ENCODE measurements around the gene LIMS1.
A peak's percentile ranks its signal among the peaks of the same experiment; 100 is the strongest.
"Not testable (repeated sequence)": the region's sequence is repeated elsewhere in the genome, so short reads cannot be mapped to it uniquely, and the experiment has no call there.

LIMS1 gene, protein sequence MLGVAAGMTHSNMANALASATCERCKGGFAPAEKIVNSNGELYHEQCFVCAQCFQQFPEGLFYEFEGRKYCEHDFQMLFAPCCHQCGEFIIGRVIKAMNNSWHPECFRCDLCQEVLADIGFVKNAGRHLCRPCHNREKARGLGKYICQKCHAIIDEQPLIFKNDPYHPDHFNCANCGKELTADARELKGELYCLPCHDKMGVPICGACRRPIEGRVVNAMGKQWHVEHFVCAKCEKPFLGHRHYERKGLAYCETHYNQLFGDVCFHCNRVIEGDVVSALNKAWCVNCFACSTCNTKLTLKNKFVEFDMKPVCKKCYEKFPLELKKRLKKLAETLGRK

DNA sequence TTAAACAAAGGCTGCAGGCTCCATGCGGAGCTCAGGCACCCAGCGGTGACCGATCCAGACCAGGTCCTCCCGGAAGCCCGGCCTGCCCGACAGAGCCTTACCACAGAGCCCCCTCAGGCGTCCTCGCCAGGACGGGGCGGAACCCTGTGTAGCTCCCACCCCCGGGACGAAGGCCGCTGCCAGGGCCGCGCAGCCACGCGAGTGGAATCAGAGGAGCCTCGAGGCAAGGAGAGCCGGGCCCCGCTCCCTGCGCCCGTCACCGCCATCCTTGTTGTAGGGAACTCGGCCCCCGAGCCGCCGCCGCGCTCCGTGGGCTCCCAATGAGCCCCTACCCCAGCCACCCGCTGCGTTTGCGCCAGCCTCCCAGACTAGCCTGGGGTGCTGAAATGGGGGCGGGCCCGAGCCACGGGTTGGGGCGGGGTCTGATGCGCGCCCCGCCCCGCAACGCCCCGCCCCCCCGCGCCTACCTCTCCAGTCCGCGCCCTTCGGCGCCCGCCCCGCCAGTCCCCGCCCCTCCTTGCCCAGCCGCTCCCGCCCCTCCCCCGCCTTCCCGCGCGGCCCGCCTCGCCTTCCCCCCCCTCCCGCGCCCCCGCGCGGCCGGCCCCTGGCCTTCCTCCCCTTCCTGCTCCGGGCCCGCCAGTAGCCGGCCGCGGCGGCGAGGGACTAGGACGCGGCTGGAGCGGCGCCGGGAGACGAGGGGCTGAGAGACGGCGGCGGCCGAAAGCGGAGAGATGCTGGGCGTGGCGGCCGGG lies at the start of gene LIMS1:
TSS of gene LIMS1 (plus strand) at position 639 of the 752 bp plus-strand sequence. CDS start at position 732, 93 bp downstream.
- peak; percentile 88 for DNase-seq (ENCODE audit: low spot score)

DNA sequence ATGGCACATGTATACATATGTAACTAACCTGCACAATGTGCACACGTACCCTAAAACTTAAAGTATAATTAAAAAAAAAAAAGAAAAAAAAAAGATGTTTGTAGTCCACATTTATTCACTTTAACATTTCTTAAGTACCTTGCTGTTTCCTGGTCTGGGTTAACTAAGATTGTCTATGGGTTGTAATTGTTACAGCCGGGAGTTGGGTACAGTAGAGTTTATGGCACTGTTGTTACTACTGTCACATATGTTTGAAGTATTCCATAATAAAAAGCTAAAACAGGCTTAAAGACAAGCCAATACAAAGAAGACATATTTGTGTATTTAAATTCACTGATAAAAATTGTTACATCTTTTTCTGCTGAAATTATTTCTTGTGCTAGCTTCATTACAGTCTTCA lies 49.0 kb upstream of the LIMS1 start:
- no peak for DNase-seq (ENCODE audit: low spot score)

DNA sequence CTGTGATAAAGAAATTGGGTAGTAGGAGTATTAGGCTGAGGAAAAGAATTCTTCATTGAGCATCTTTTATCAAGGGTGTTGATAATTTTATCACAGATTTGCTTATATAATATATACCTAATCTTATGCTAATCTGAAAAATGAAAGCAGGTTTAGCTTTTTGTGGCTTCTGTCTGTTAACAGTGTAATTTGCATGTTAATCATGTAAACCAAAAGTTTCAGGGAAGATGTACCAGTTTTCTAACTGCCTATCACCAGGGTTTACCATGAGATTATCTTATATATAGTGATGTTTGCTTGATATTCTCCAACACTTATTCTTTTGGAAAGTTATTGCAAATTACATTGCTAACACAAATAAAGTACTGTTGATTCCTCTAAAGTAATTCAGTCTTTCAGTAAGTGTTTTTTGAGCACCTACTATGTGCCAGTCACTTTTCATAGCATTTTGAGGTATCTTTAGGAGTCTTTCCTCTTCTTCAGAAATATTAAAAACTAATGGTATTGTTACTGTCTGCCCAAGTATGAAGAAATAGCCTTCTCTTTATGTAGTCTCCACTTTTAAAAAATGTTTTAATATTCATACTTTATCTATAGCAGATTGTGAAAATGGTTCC lies 43.7 kb upstream of the LIMS1 start:
- DNase-seq (ENCODE audit: low spot score), result no peak

DNA sequence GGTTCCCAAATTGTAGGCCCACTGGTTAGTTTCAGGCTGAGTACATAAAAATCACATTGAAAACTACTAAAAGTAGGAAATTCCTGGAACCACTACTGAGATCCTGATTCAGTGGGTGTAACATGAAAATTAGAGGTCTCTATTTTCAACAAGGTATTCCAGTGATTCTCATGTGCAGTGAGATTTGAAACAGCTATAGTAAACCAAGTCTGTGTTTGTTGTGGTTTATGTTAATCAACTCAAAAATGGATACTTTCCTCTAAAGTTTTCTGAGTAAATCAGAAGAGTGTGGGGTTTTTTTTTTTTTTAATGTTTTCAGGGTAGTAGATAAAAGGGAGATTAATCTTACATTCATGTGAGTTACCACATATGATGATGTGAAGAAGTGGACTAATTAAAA lies 42.4 kb upstream of the LIMS1 start:
- DNase-seq (ENCODE audit: low spot score), result no peak

DNA sequence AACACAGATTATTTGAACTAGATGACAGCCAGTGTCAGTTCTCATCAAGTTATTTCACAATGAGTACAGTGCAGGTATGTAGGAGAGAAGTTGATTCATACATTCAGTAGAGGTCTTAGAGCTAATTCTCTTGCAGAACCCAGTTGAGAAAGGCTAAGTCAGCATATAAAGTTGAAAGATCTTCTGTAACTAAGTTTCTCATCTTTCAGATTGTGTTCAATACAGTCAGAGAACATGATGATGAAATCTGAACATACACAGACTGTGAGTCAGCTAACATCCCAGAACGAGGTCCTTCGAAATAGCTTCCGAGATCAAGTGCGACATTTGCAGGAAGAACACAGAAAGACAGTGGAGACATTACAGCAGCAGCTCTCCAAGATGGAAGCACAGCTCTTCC lies 41.9 kb upstream of the LIMS1 start:
- no peak for DNase-seq (ENCODE audit: low spot score)

DNA sequence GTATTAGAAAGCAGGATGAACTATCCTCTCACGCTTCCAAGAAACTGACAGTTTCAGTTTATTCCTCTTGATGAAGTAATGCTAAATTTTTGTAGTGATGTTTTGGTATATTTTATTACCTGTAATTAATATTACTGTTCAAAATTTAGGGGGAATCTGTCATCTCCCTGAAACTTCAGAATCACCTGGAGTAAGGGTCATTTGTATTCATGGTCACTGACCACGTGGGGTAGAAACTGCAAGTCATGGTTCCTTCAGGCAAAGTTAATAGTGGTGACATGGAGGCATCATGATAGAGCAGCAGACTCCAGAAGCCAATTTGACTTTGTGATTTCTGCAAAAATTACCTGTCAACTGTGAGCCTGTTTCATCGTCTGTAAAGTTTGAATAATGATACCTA lies 38.1 kb upstream of the LIMS1 start:
- not testable (repeated sequence) for DNase-seq (ENCODE audit: low spot score)

DNA sequence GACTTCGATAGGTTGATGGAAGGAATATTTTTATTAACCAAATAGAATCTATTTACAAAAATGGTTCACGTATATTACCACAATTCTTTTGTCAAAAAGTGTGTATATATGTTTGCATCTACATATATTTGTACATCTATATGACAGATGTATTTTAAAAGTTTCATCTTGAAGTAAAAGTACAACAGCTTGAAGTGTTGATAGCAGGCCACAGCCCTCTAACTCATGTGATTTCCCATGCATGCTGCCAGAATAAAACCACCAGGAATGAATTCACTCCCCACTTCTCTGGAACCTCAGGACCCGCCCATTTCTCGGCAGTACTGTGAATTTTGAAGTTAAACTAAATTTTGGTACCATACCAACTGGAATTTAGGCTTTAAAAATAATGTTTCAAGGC lies 26.6 kb upstream of the LIMS1 start:
- not testable (repeated sequence) for DNase-seq (ENCODE audit: low spot score)

DNA sequence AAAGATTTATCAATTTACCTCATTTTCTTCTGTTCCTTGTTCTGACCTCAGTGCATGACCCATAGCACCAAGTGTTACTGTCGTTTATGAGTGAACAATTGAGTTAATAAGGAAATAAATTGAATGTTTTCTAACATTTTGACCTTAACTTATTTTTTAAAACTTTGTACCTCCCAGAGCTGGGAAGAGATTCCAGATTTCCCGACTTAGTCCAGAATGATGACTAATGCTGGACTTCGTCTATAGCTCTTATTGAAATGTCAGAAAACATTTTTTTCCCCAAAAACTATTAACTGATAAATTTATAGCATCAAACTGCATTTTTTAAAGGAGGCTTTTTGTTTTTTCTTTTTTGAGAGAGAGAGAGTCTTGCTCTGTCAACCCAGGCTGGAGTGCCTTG lies 21.8 kb upstream of the LIMS1 start:
- DNase-seq (ENCODE audit: low spot score), result not testable (repeated sequence)

DNA sequence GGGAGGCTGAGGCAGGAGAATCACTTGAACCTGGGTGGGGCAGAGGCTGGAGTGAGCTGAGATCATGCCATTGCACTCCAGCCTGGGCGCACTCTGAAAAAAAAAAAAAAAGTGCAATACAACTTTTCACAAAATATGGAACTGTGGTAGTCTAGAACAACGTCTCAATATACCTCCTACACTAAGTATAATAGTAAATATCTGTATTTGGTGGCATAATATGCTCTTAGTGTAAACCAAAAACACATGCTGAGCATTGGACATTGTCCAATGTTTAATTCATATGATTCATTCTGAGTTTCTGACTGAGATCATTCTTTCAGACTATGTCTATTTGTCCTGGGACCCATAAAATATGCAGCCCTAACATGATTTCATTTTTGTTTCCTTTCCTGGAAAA lies 19.8 kb upstream of the LIMS1 start:
- not testable (repeated sequence) for DNase-seq (ENCODE audit: low spot score)

DNA sequence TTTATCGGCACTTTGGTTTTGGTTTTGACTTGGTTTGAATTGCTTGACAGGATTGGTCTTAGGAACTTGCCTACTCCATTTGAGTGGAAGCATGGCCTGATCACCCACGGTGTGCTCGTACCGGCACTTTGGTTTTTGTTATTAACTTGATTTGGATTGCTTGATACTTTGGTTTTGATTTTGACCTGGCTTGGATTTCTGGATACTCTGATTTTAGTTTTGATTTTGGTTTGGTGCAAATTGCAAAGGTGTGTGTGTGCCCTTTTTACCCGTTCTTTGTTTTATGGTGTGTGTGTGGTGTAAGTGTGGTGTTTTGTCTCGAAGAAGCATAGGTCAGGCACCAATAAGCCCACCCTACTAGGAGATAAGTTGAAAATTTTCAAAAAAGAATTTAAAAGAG lies 9.6 kb upstream of the LIMS1 start:
- DNase-seq (ENCODE audit: low spot score), result not testable (repeated sequence)

DNA sequence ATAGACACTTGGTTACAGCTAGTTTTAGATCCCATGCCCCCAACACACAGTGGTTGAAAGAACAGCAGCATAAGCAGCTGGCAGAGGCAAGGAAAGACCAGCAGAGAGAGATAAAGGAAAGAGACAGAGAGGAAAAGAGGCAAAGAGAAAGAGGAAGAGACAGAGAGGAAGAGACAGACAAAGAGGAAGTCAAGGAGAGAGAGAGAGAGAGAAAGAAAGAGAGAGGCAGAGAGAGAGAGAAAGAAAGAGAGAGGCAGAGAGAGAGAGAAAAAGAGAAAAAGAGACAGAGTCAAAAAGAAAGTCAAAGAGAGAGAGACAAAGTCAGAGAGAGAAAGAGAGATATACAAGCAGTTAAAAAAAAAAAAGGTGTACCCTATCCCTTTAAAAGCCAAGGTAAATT lies 9.0 kb upstream of the LIMS1 start:
- not testable (repeated sequence) for DNase-seq (ENCODE audit: low spot score)

DNA sequence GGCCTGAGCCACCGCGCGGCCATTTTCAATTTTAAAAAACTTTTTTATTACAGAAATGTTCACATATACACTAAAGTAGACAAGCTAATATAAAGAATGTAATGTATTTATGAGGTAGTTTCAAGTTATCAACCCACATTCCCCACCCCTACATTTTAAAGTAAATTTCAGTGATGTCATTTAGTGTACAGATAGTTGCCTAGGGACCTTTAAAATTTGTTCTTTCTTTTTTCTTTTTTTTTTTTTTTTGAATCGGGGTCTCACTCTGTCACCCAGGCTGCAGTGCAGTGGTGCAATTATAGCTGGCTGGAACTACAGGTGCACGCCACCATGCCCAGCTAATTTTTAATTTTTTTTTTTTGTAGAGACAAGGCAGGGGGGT lies 2.6 kb upstream of the LIMS1 start:
- DNase-seq (ENCODE audit: low spot score), result no peak

DNA sequence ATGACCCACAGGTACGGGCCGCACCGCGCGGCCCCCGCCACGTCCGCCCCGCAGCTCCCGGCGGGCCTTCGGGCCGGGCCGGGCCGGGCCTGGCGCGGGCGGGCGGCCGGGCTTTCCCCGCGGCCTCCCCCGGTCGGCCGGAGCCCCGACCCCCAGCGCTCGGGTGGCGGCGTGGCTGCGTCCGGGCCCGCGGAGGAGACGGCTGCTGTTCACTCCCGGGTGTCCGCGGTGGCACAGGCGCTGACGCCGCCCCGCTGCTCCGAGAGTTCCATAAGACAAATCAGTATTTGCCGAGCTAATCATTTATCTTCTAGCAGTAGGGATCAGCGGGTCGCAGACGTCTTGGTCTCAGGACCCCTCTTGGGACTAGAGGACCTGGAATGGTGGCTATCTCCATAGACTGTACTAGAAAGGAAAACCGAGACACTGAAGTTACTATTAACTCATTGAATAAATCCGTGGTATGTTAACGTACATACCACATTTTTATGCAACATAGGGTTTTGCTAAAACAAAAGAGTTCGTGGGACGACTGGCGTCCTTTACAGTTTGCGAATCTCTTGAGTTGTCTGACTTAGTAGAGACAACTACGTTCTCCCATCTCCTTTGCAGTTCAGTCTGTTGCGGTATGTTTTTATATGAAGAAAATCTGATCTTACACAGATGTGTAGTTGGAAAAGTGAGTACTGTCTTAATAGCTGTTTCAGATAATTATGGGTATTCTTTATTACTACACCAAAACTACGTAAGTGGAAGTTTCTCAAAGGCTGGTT lies 500 bp downstream of the LIMS1 start:
- DNase-seq (ENCODE audit: low spot score), result peak; percentile 25

DNA sequence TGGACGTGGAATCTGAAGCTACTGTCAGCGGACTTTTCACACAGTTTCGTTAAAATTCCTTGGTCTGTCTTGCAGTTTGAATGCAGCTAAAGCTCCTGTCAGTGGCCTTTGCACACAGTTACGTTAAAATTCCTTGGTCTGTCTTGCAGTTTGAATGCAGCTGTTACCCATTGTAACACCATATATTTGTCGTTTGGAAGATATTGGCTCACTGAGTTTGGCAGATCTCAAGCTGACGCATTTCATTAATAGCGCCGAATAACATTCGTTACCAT lies 1.0 kb downstream of the LIMS1 start:
- DNase-seq (ENCODE audit: low spot score), result no peak

DNA sequence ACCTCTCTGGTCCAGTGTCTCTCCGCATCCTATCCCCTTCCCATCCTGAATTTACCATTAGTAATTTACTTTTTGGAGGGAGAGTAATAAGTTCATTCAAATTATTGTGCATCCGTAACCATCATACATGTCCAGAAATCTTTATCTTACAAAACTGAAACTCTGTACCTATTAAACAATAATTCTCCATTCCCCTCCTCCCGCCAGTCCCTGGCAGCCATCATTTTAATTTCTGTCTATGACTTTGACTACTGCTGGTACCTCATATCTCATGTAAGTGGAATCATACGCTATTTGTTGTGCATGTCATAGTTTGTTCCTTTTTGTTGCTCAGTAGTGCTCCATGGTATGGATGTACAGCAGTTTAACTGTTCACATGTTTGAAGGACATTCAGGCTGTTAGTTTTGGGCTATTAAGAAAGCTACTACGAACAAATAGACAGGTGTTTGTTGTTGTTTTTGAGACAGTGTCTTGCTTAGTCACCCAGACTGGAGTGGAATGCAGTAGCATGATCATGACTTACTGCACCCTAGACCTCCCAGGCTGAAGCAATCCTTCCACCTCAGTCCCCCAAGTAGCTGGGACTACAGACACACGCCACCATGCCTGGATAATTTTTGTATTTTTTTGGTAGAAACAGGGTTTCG lies 2.0 kb downstream of the LIMS1 start:
- DNase-seq (ENCODE audit: low spot score), result no peak

DNA sequence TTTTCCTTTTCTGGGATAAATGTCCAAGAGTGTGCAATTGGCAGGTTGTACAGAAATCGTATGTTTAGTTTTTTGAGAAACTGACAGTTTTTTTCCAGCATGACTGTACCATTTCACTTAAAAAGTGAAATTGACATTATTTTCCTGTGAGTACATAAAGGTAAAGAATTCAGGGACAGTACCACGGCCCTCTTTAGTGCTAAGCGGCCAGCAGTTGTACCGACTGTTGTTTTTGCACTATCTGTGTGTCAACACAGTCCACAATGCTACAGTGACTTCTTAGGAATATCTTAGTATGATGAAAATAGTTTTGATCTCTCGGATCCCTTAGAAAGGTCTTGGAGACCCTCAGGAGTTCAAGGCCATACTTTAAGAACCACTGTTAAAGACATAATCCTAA lies 2.6 kb downstream of the LIMS1 start:
- DNase-seq (ENCODE audit: low spot score), result no peak

DNA sequence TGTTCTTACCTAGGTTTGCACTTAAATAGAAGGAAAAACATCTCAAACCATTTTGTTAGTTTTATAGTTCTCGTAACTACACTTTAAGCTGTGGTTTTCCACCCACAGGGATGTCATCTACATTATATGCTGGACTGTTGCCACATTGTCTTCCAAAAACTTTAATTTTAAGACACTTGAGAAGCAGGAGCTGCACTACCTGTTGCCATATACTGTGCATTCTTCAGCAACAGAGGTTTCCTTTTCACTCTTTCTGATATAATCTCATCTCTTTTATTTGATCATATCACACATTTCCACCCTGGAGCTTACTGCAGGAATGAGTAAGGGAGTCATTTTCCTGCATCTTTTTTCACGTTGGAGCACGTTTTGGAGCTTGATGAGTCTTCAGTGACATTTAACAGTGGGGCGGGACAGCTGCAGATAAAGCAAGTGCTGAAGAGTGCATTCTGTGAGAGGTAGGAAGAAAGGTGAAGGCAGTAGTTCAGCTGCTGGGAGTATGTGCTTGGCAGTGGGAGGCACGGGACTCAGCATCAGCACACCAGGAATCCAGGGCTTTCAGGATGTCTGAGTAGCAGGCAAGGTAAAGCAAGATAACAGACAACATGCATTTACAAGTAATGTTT lies 3.8 kb downstream of the LIMS1 start:
- DNase-seq (ENCODE audit: low spot score), result no peak

DNA sequence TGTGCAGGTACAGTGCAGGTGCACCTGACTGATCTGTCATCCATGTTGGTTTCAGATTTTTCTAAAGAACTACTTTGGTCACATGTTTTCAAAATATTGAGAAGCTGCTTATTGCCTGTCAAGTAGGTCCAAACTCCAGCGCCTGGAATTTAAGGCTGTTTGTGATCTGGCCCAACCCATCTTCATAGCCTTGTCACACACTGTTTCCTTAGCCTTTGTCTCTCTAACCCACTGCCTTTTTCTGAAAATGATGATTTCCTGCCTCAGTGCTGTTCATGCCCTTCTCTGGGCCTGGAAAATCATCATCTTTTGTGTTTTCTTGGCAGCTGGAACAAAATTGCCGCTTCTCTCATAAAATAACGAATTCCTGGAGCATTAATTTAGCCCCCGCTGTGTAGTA lies 7.2 kb downstream of the LIMS1 start:
- DNase-seq (ENCODE audit: low spot score), result no peak

DNA sequence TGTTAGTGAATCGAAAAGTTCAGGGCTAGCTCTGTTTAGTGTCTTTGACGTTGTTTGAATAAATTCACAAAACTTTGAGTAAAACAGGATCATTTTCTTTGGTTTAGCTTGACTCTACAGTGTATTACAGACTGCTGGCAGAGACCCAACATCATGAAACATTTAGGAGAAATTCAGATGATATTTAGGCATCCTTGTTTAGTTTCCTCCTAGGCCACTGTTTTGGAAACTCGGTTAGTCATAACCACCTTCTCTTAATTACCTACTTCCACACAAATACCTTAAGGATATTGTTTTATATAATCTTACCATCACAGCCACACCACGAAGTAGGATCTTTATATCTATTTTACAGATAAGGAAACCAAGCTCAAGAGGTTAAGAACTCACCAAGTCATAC lies 7.8 kb downstream of the LIMS1 start:
- no peak for DNase-seq (ENCODE audit: low spot score)

DNA sequence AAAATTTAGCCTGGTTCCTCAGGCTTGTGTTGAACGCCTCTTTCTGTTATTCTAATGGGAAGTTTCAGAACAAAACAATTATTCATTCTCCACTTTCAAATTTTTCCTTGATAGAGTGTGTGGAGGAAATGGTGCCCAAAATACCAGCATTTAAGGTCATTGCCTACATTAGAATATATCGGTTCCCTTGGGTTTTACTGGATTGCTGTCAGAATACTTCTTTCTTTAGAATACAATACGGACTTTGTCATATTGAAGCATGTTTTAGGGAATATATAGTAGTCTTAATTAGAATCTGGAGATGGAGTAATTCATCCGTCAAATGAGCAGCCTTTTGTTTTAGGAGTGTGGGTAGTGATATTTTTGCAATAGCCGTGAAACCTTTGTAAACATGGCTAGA lies 13.3 kb downstream of the LIMS1 start:
- DNase-seq (ENCODE audit: low spot score), result no peak

DNA sequence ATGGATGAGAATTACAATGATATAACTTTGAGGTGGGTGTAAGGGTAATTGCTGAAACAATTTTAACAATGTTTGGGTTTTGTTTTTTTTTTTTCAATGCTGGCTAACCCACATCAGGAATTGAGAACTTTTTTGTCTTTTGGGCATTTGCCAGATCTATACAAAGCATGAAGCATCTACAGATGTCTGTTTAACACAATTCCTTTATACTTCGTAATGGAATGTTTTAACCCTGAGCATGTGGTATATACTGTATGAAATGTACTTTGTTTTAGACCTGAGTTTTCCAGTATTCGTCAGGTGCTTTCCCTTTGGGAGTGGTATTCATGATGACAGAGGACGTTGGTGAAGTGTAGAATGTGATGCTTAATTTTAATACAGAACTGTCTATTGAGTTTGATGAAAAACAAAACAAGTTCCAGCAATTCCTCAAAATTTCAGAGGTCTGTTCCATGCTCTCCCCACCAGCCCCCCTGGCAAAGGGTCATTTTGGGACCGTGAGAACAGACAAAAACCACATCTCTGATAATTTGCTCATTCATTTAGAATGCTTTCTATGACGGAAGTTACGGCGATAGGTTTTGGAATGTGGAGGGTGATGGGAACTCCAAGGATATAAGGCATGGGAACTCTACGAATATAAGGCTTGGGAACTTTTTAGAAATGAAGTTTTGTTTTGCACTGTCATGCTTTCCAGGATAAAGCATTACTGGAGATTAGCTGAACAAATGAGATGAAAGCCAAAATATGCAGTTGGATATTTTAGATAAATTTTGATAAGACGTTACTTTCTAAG lies 14.1 kb downstream of the LIMS1 start:
- DNase-seq (ENCODE audit: low spot score), result no peak
